Omental fat pad (tissue), 4 donors: ENCODE data around the gene IMPA2. TPM values are rescaled to one million over a fixed set of nuclear protein-coding genes. Genes with fewer than 3 reads are reported as not detected.

Experiments
- ATAC-seq: fragments of 150-250 bp; one replicate; pipeline ENCODE4 v1.9.1; 2016; ENCODE audit warnings: mild to moderate bottlenecking, moderate library complexity; ENCODE audit not compliant: low FRiP score
- DNase-seq: peaks from one replicate; pipeline ENCODE4 v3.0.0-alpha.2; 2019; ENCODE audit warnings: low spot score
- small RNA-seq: library from RNA; depleted of rRNA; stranded (forward); fragments of <200 nt; gene quantifications from one replicate; pipeline ENCODE3, GENCODE V24; 2016
- total RNA-seq, 4 donors: library from RNA; depleted of rRNA; stranded (reverse); fragments of >200 nt; gene quantifications; one replicate each; pipeline ENCODE4 v1.1.0, GENCODE V29; 2016
- TF ChIP-seq, protein P1 (sequence below), 3 donors: fragments of 450-650 bp; IDR thresholded peaks; one replicate each; pipeline ENCODE4 v1.5.1; 2016 to 2017; ENCODE audit warnings: antibody characterized with exemption in 3 of 3, mild to moderate bottlenecking in 3 of 3, moderate library complexity in 2 of 3

IMPA2 gene
- total RNA-seq, 4 donors from 2014 or later: 18.7 to 31.6 (median 27.7) TPM

DNA sequence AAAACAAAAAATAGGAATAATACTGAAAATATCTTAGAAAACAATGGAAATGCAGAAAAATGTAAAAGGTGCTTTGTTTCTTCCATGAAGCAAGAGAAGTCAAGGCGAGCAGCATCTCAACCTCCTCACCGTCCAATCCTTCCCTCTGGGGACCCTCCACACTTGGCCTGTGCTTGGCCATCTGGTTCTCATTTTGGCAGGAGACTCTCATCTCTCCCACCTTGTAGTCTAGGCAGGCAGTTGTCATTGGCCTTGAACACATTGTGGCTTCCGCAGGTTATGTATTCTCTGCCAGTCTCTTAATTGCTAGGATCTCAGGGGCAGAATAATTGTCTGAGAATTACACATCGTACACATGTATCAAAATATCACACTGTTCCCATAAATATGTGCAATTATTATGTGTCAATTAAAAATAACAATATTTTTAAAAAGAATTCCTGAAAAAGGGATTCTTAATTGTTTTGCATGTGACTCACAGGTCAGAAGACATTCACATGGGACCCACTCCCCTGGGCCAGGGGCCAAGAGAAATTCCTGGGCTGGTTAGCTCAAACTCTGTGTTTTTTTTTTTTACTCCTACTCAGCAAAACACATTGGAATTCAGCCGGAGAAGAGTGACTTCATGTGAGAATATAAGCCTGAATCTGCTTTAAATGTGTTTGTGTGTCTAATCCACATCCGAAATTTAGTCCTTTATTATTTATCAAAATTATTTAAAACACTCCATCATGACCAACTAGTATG lies 98.4 kb downstream of the IMPA2 start:
- DNase-seq: no peak
- TF ChIP-seq, protein P1, sequence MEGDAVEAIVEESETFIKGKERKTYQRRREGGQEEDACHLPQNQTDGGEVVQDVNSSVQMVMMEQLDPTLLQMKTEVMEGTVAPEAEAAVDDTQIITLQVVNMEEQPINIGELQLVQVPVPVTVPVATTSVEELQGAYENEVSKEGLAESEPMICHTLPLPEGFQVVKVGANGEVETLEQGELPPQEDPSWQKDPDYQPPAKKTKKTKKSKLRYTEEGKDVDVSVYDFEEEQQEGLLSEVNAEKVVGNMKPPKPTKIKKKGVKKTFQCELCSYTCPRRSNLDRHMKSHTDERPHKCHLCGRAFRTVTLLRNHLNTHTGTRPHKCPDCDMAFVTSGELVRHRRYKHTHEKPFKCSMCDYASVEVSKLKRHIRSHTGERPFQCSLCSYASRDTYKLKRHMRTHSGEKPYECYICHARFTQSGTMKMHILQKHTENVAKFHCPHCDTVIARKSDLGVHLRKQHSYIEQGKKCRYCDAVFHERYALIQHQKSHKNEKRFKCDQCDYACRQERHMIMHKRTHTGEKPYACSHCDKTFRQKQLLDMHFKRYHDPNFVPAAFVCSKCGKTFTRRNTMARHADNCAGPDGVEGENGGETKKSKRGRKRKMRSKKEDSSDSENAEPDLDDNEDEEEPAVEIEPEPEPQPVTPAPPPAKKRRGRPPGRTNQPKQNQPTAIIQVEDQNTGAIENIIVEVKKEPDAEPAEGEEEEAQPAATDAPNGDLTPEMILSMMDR (IDR thresholded peaks at IDR 0.05): no peak
- ATAC-seq: no peak

Small RNAs within 50 kb of the gene (small RNA-seq; reads per million reads assigned to genes)
- not detected for gene AP001542.1

Other genes starting within 250 kb of the IMPA2 start
- gene CHMP1B, start 130.1 kb upstream of the IMPA2 start, total RNA-seq: 10 to 100 TPM; 32.5 to 80.5 (median 44.5) TPM
- gene MPPE1, start 73.2 kb upstream of the IMPA2 start, total RNA-seq: 10 to 100 TPM; 11.0 to 49.2 (median 28.8) TPM
- not detected for gene ANKRD62, start 112.3 kb downstream of the IMPA2 start, total RNA-seq